Ovary (tissue), 1 donor: Measurements from ENCODE around the gene BBS2.

Experiments
- EP300 ChIP-seq: sonication (generic); formaldehyde crosslinking; IDR thresholded peaks from one replicate; pipeline ENCODE4 v1.6.1; 2017; ENCODE audit warnings: antibody characterized with exemption
- POLR2A ChIP-seq: fragments of 450-650 bp; IDR thresholded peaks from one replicate; pipeline ENCODE4 v1.6.1; 2017; ENCODE audit warnings: antibody characterized with exemption, mild to moderate bottlenecking, moderate library complexity

- TF ChIP-seq EP300 (no peak), POLR2A (peak; percentile 89)
These were observed at the start of gene BBS2 for GRCh38 chr16:56519459-56520250.
